Transverse colon (tissue), 4 donors: ENCODE measurements around the gene HEBP2. TPM values are rescaled to one million over a fixed set of nuclear protein-coding genes. Genes with fewer than 3 reads are reported as not detected.

ENCODE experiments used
- DNase-seq: peaks from one replicate; pipeline ENCODE4 v3.0.0-alpha.2; 2019
- H3K27ac ChIP-seq, 4 donors: fragments of 200-600 bp; sonication (generic); 2 replicates each; pipeline ENCODE4 v1.5.1; 2016 to 2018; ENCODE audit warnings: inconsistent platforms in 4 of 4
- H3K27me3 ChIP-seq: fragments of 200-600 bp; sonication (generic); 2 replicates; pipeline ENCODE4 v1.5.1; 2017; ENCODE audit warnings: inconsistent platforms
- H3K36me3 ChIP-seq, 4 donors: fragments of 200-600 bp; sonication (generic); 2 replicates each; pipeline ENCODE4 v1.5.1; 2017 to 2019; ENCODE audit warnings: inconsistent platforms in 4 of 4
- H3K4me1 ChIP-seq, 4 donors: fragments of 200-600 bp; sonication (generic); 2 replicates each; pipeline ENCODE4 v1.5.1; 2017 to 2020; ENCODE audit warnings: inconsistent platforms in 4 of 4
- H3K4me3 ChIP-seq, 4 donors: fragments of 200-600 bp; sonication (generic); 1 replicate in 1 of 4; 2 replicates in 3 of 4; pipeline versions ENCODE4 v1.5.1 to v1.6.1; 2017 to 2019; ENCODE audit warnings: inconsistent platforms in 4 of 4
- H3K9me3 ChIP-seq, 2 donors: fragments of 200-600 bp; sonication (generic); 2 replicates each; pipeline ENCODE4 v1.5.1; 2017 to 2019; ENCODE audit warnings: inconsistent platforms in 2 of 2
- CTCF ChIP-seq, 5 experiments: fragments of 200-600 bp in 3 of 5; fragments of 450-650 bp in 2 of 5; sonication (generic) in 3 of 5; IDR thresholded peaks; 1 replicate in 2 of 5; 2 replicates in 3 of 5; pipeline ENCODE4 v1.5.1; 2016 to 2017; ENCODE audit warnings: antibody characterized with exemption in 5 of 5, inconsistent platforms in 3 of 5, mild to moderate bottlenecking in 2 of 5, moderate library complexity in 1 of 5
- EP300 ChIP-seq: sonication (generic); formaldehyde crosslinking; IDR thresholded peaks from one replicate; pipeline ENCODE4 v1.6.1; 2017; ENCODE audit warnings: antibody characterized with exemption, low read depth
- POLR2A ChIP-seq: fragments of 450-650 bp; IDR thresholded peaks from one replicate; pipeline ENCODE4 v1.6.1; 2016; ENCODE audit warnings: antibody characterized with exemption, mild to moderate bottlenecking, moderate library complexity
- POLR2AphosphoS5 ChIP-seq, 3 donors: sonication (generic); formaldehyde crosslinking; IDR thresholded peaks; one replicate each; pipeline ENCODE4 v1.6.1; 2016; ENCODE audit warnings: antibody characterized with exemption in 3 of 3
- WGBS, 2 donors: methylation state at CpG; one replicate each; pipeline ENCODE4 v1.1.5; 2018; ENCODE audit warnings: low coverage in 1 of 2; 5-methylcytosine and 5-hydroxymethylcytosine counted together
- in situ Hi-C, 4 donors: fragments of 200-750 bp; cut with MboI; loops; one replicate each; pipeline versions ENCODE4 v1.15.0 to v1.15.1; 2017; ENCODE audit warnings: low sequenced_read_pairs in 3 of 4, low pct_ligation_motif_present in 1 of 4, low pct_unique_long_range_greater_than_20kb in 1 of 4
- intact Hi-C: fragments of 100-400 bp; cut with DNase I; formaldehyde crosslinking; loops from one replicate; pipeline ENCODE4 v1.15.1; 2023; ENCODE audit warnings: low total_unique reads
- total RNA-seq, 4 donors: library from RNA; depleted of rRNA; stranded (reverse); fragments of >200 nt; gene quantifications; one replicate each; pipeline ENCODE4 v1.1.0, GENCODE V29; 2016

HEBP2 gene
- total RNA-seq, 4 donors from 2014 or later: 33.3 to 77.8 (median 73.4) TPM

- peak overlapping the region in 1 of 4 donors; percentile 83 for H3K4me3 ChIP-seq
- H3K27me3 ChIP-seq: no peaks in the 10 kb centered on the region
- intact Hi-C loops: loop anchor here (10.0 kb wide), 1 partner anchor 288 kb away; no protein-coding TSS in a partner anchor
- no peak for DNase-seq
- H3K36me3 ChIP-seq: peaks cover 0 to 13% (median 4%) of the 10 kb centered on the region in 4 donors
- no peaks in the 10 kb centered on the region for H3K9me3 ChIP-seq
- H3K27ac ChIP-seq: peak overlapping the region in 3 of 4 donors; percentile 94 to 97 (median 96)
- TF ChIP-seq POLR2AphosphoS5 (IDR thresholded peaks at IDR 0.05) (no peak), EP300 (no peak), POLR2A (no peak), CTCF (IDR thresholded peaks at IDR 0.05) (no peak)
- H3K4me1 ChIP-seq: peaks cover 0 to 19% (median 14%) of the 10 kb centered on the region in 4 donors
- in situ Hi-C loops: loop anchor here in 3 of 4 donors (25.0 kb wide), 2 partner anchors 291 to 359 kb away; partner anchors contain the start of genes CCDC28A (in 2 of the 3) and PERP (in 2 of the 3)
- WGBS, 2 donors: 79 to 92% methylated on average over 4 to 8 of the region's 8 CpGs
These were observed 1.2 kb upstream of the HEBP2 start for GRCh38 chr6:138402838-138403187.

GRCh38 chr6:138403324-138403800 lies 661 bp upstream of the HEBP2 start:
- TF ChIP-seq POLR2A (no peak), CTCF (IDR thresholded peaks at IDR 0.05) (peak in 1 of 5 experiments; percentile 8), EP300 (no peak), POLR2AphosphoS5 (IDR thresholded peaks at IDR 0.05) (no peak)
- intact Hi-C loops (loop anchor here (10.0 kb wide), 1 partner anchor 289 kb away; no protein-coding TSS in a partner anchor), in situ Hi-C loops (loop anchor here in 3 of 4 donors (25.0 kb wide), 2 partner anchors 291 to 359 kb away; partner anchors contain the start of genes CCDC28A (in 2 of the 3) and PERP (in 2 of the 3))
- 0% methylated on average over 30 of the region's 30 CpGs; no CpG with 5 or more reads in 1 of the 2 donors for WGBS, 2 donors
- H3K4me3 ChIP-seq: peak overlapping the region; percentile 66 to 86 (median 82)
- H3K27ac ChIP-seq: peak overlapping the region; percentile 94 to 97 (median 95)
- no peaks in the 10 kb centered on the region for H3K27me3 ChIP-seq
- peak; percentile 56 for DNase-seq
- H3K36me3 ChIP-seq: peaks cover 0 to 19% (median 5%) of the 10 kb centered on the region in 4 donors
- peaks cover 0 to 19% (median 14%) of the 10 kb centered on the region in 4 donors for H3K4me1 ChIP-seq
- no peaks in the 10 kb centered on the region for H3K9me3 ChIP-seq

GRCh38 chr6:138404666-138405337 lies 779 bp downstream of the HEBP2 start:
- DNase-seq: peak; percentile 44
- Histone ChIP-seq H3K36me3 (peaks cover 0 to 23% (median 7%) of the 10 kb centered on the region in 4 donors), H3K9me3 (no peaks in the 10 kb centered on the region), H3K27me3 (no peaks in the 10 kb centered on the region), H3K27ac (peak overlapping the region; percentile 94 to 97 (median 95)), H3K4me3 (peak overlapping the region; percentile 66 to 86 (median 82)), H3K4me1 (peaks cover 0 to 19% (median 14%) of the 10 kb centered on the region in 4 donors)
- 7 to 20% methylated on average over 1 to 35 of the region's 35 CpGs for WGBS, 2 donors
- intact Hi-C loops: loop anchor here (10.0 kb wide), 1 partner anchor 290 kb away; no protein-coding TSS in a partner anchor
- no peak for TF ChIP-seq POLR2AphosphoS5 (IDR thresholded peaks at IDR 0.05)
- TF ChIP-seq EP300: no peak
- TF ChIP-seq POLR2A: no peak
- TF ChIP-seq CTCF (IDR thresholded peaks at IDR 0.05): no peak
- in situ Hi-C loops: loop anchor here in 3 of 4 donors (25.0 kb wide), 2 partner anchors 293 to 357 kb away; partner anchors contain the start of genes CCDC28A (in 2 of the 3) and PERP (in 2 of the 3)

- Histone ChIP-seq H3K4me3 (peak overlapping the region in 1 of 4 donors; percentile 83), H3K4me1 (peaks cover 0 to 28% (median 14%) of the 10 kb centered on the region in 4 donors), H3K36me3 (peaks cover 0 to 24% (median 7%) of the 10 kb centered on the region in 4 donors), H3K27ac (peak overlapping the region; percentile 94 to 97 (median 95)), H3K9me3 (no peaks in the 10 kb centered on the region), H3K27me3 (no peaks in the 10 kb centered on the region)
- DNase-seq: no peak
- 43 to 61% methylated on average over 5 of the region's 5 CpGs for WGBS, 2 donors
- in situ Hi-C loops (loop anchor here in 3 of 4 donors (25.0 kb wide), 2 partner anchors 294 to 356 kb away; partner anchors contain the start of genes CCDC28A (in 2 of the 3) and PERP (in 2 of the 3)), intact Hi-C loops (loop anchor here (10.0 kb wide), 1 partner anchor 291 kb away; no protein-coding TSS in a partner anchor)
- TF ChIP-seq CTCF (IDR thresholded peaks at IDR 0.05) (no peak), POLR2A (no peak), POLR2AphosphoS5 (IDR thresholded peaks at IDR 0.05) (no peak), EP300 (no peak)
These were observed 1.9 kb downstream of the HEBP2 start for GRCh38 chr6:138405816-138406413.
